AG04449 (cell line): ENCODE results near the gene HDAC4.

Source experiments
- CTCF ChIA-PET: fragments of 350-600 bp; formaldehyde crosslinking; extraction: SDS; loops from one replicate; lab custom pipeline; 2021; ENCODE audit warnings: antibody characterized with exemption; lab: Yijun Ruan, JAX
- POLR2A ChIA-PET: fragments of 400-600, 350-600 bp; formaldehyde crosslinking; extraction: SDS; loops from one replicate; lab custom pipeline; 2020; ENCODE audit warnings: antibody characterized with exemption, inconsistent platforms; lab: Yijun Ruan, JAX
- DNase-seq: peaks from one replicate; pipeline ENCODE4 v3.0.0-alpha.2; 2010; ENCODE audit warnings: low read depth, low spot score
- H3K4me3 ChIP-seq: 2 replicates; pipeline ENCODE4 v1.5.1; 2011; ENCODE audit warnings: low read depth, mild to moderate bottlenecking, control low read depth, low read length
- TF ChIP-seq, protein P1 (sequence below): IDR thresholded peaks from one replicate; pipeline ENCODE4 v1.5.1; 2011; ENCODE audit warnings: mild to moderate bottlenecking, moderate library complexity, low read length, control low read depth, inconsistent platforms; ENCODE audit not compliant: insufficient read depth; ENCODE audit errors: missing control alignments

Gene HDAC4

DNA sequence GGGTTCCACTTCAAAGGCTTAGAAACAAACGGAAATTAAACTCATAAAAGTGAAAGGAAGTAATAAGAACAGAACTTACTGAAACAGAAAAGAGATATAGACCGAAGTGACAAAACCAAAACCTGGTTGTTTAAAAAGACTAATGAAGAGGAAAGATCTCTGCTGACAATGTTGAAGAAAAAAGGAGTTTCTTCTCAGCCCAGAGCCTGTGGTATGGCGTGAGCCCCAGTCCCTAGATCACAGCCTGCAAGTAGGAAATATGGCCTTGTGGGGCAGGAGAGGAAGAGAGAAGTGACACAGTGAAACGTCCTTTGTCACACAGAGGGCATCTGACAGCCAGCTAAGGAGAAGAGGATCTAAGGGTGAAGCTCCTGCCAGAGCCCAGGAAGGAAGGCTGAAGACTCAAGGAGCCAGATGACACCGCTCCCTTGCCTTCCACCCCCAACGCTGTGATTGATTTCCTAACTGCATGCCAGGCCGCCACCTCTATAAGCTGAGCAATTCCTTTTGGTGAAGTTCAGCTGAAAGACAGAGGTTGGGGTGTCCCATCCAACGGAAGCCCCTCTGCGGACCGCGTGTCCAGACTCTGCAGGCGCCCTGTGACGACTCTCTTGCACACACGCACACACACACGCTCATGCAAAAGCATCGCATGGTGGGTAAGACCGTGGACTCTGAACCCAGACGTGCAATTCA, 141.1 kb downstream of the HDAC4 start:
- no peak for DNase-seq
- ChIA-PET CTCF (interaction anchor here (1.0 to 1.2 kb wide), 2 partner anchors 15 to 25 kb away, joined by 3 to 4 read pairs; no protein-coding TSS in a partner anchor), POLR2A (no interaction called here)
- no peak overlapping the region for H3K4me3 ChIP-seq
- TF ChIP-seq, protein P1, sequence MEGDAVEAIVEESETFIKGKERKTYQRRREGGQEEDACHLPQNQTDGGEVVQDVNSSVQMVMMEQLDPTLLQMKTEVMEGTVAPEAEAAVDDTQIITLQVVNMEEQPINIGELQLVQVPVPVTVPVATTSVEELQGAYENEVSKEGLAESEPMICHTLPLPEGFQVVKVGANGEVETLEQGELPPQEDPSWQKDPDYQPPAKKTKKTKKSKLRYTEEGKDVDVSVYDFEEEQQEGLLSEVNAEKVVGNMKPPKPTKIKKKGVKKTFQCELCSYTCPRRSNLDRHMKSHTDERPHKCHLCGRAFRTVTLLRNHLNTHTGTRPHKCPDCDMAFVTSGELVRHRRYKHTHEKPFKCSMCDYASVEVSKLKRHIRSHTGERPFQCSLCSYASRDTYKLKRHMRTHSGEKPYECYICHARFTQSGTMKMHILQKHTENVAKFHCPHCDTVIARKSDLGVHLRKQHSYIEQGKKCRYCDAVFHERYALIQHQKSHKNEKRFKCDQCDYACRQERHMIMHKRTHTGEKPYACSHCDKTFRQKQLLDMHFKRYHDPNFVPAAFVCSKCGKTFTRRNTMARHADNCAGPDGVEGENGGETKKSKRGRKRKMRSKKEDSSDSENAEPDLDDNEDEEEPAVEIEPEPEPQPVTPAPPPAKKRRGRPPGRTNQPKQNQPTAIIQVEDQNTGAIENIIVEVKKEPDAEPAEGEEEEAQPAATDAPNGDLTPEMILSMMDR = no peak

DNA sequence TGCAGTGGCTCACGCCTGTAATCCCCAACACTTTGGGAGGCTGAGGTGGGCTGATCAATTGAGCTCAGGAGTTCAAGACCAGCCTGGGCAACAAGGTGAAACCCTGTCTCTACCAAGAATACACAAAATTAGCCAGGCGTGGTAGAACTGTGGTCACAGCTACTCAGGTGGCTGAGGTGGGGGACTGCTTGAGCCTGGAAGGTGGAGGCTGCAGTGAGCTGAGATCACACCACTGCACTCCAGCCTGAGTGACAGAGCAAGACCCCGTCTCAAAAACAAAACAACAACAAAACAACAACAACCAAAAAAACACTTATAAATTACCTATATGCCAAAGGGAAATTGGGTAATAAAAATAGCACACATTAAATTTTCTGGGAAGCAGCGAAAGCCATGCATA, 141.6 kb downstream of the HDAC4 start:
- ChIA-PET POLR2A (no interaction called here), CTCF (interaction anchor here (1.2 kb wide), 1 partner anchor 26 kb away, joined by 3 read pairs; no protein-coding TSS in a partner anchor)
- no peak overlapping the region for H3K4me3 ChIP-seq
- TF ChIP-seq, protein P1 = no peak
- no peak for DNase-seq

DNA sequence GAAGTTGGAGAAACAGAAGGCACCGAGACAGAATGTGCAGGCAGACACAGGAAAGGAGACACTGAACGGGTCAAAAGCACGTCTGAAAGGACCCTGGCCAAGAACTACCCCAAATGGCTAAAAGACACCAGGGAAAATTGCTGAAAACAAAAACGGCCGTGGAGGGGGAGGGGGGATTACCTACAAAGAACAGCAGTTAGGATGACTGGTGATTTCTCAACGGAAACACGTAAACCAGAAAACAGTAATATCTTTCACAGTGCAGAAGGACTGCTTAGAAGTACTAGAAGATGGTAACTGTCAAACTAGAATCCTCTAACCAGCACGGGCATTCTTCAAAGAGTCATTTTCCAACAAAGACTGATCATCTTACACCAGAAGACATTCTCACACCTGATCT, 142.6 kb downstream of the HDAC4 start:
- ChIA-PET POLR2A (no interaction called here), CTCF (interaction anchor here (1.2 kb wide), 1 partner anchor 27 kb away, joined by 3 read pairs; no protein-coding TSS in a partner anchor)
- TF ChIP-seq, protein P1 = no peak
- H3K4me3 ChIP-seq = no peak overlapping the region
- DNase-seq = no peak

DNA sequence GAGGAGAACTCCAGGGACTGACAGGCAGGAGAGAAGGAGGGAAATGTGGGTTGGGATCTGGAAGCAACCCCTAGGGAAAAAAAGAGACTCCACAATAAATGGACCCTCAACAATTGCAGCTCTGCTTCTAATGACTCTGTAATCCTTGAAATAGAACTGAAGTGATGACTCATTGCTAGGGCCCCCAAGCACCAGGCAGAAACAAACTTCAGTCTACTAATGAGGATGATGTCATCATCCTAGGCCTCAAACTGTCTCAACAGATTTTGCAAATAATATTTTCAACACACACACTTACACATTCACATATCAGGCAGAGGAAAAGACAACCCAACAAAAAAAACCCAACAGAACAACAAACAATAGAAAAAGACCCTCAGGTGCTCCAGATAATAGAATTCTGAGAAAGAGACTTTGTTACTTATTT, 143.3 kb downstream of the HDAC4 start:
- DNase-seq = peak; percentile 80
- POLR2A ChIA-PET = no interaction called here
- TF ChIP-seq, protein P1 = no peak
- CTCF ChIA-PET = no interaction called here
- H3K4me3 ChIP-seq = no peak overlapping the region

DNA sequence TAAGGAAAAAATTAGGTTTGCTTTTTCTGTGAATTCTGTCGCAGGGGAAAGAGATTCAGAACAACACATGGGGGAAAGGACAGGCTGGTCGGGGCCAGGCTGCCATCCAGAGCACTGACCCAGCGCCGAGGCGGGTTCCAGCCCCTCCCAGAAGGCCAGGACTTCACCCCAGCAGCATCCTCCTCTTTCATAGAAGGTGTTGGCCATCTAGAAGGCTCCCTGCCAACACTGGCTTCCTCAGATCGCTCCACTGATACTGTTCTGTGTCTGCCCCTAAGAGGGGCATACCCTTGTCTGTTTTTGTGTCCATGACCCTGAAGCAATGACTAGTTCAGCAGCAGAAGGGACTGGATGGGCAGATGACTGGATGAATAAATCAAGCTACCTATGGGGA, 144.5 kb downstream of the HDAC4 start:
- CTCF ChIA-PET = no interaction called here
- POLR2A ChIA-PET = no interaction called here
- no peak for DNase-seq
- TF ChIP-seq, protein P1 = no peak
- H3K4me3 ChIP-seq = no peak overlapping the region

DNA sequence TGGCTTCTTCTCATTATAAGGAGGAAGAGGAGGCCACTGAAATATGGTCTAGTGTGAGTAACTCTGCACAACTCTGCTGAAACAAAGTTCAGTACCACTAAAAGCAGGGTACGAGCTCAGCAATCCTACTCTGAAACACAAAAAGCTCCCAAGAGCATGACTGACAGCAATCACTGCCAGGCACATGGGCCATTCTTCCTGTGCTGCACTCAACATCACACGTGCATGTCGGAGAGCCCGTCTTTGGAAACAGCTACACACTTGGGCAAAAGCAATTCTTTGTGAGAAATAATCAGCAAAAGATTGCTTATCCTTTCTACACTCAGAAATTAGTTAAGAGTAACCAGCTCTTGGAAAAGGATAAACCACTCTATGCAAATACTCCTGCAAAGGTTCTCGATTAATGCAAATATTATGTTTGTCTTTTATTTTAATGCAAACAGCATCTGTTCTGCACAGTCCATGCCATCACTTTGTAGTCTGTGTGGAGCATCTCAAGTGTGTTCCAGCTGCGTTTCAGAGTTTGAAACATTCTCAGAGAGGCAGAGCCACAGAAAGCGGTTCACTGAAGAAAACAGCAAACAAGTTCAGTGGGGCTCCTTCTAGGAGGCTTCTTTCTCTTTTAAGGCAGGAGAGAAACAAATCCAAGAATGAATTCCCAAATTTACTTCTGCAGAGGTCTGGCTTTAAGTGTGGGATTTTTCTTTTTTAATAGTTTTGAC, 145.0 kb downstream of the HDAC4 start:
- TF ChIP-seq, protein P1 = no peak
- DNase-seq = no peak
- ChIA-PET CTCF (no interaction called here), POLR2A (no interaction called here)
- no peak overlapping the region for H3K4me3 ChIP-seq
